Dendritic cell treated with granulocyte-macrophage colony-stimulating factor and Interleukin-4, amounts not matched to agents 40 ng/mL and 50 ng/mL, for 4 days (primary cell): ENCODE data around the gene SLC15A3.

ENCODE experiments used
- H3K27ac Mint-ChIP-seq: one replicate; pipeline ENCODE4 v1.8.0; 2022; ENCODE audit warnings: mild to moderate bottlenecking, mixed read lengths
- H3K27me3 Mint-ChIP-seq: one replicate; pipeline ENCODE4 v1.8.0; 2022; ENCODE audit warnings: mild to moderate bottlenecking, mixed read lengths
- H3K36me3 Mint-ChIP-seq: one replicate; pipeline ENCODE4 v1.8.0; 2022; ENCODE audit warnings: low read depth, mixed read lengths
- H3K4me1 Mint-ChIP-seq: one replicate; pipeline ENCODE4 v1.8.0; 2022; ENCODE audit warnings: low read depth, mixed read lengths
- H3K4me3 Mint-ChIP-seq: one replicate; pipeline ENCODE4 v1.8.0; 2022; ENCODE audit warnings: mild to moderate bottlenecking, moderate library complexity, mixed read lengths
- H3K9me3 Mint-ChIP-seq: one replicate; pipeline ENCODE4 v1.8.0; 2022; ENCODE audit warnings: mixed read lengths
- intact Hi-C: fragments of 100-400 bp; cut with micrococcal nuclease; formaldehyde crosslinking; loops from one replicate; pipeline ENCODE4 v1.15.0; 2022

The SLC15A3 gene

DNA sequence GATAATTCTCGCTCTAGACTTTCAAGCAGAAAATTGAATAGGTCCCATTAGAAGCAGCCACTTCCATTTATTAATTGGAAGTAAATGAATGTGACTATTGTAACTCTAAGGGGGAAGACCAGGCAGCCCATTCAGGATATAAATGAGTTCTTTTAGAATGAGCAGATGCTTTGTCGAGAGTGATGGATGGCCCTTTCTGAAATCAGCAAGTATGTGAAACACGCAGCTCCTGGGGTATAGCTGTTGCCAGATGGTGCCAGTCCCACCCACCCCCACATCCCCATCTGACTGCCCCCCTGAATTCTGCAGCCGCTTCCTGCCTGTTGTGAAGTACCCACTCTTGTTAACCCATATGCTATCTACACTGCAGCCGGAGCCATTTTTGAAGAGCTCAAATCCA lies 3.7 kb downstream of the SLC15A3 start:
- H3K9me3 Mint-ChIP-seq: no peaks in the 10 kb centered on the region
- H3K4me1 Mint-ChIP-seq: peaks cover 74% of the 10 kb centered on the region
- intact Hi-C loops: no loop called here
- H3K27me3 Mint-ChIP-seq: no peaks in the 10 kb centered on the region
- H3K27ac Mint-ChIP-seq: peak overlapping the region; percentile 59
- peaks cover 91% of the 10 kb centered on the region for H3K36me3 Mint-ChIP-seq
- H3K4me3 Mint-ChIP-seq: peak overlapping the region; percentile 97

DNA sequence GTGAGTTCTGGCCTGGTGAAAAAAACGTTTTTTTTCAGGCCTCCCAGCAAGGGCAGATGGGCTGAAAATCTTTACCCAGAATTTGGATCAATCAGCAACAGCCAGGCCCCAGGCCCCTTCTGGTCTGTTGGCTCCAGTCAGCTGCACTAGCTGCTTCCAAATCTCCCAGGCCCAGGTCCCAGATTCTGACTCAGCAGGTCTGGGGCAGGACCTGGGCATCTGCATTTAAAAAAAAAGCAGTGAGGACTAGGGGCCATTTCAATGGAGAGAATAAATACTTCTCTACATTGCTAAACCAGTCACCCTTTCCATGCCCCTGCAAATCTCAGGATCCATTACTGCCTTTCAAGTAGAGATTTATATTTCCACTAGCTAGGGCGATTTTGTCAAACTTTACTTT lies 4.3 kb downstream of the SLC15A3 start:
- no peaks in the 10 kb centered on the region for H3K27me3 Mint-ChIP-seq
- H3K9me3 Mint-ChIP-seq: no peaks in the 10 kb centered on the region
- H3K4me3 Mint-ChIP-seq: peak overlapping the region; percentile 97
- H3K27ac Mint-ChIP-seq: no peak overlapping the region
- peaks cover 97% of the 10 kb centered on the region for H3K36me3 Mint-ChIP-seq
- peaks cover 69% of the 10 kb centered on the region for H3K4me1 Mint-ChIP-seq
- intact Hi-C loops: no loop called here

- H3K36me3 Mint-ChIP-seq: peaks cover 99% of the 10 kb centered on the region
- H3K4me1 Mint-ChIP-seq: peaks cover 69% of the 10 kb centered on the region
- H3K27ac Mint-ChIP-seq: peak overlapping the region; percentile 76
- H3K9me3 Mint-ChIP-seq: no peaks in the 10 kb centered on the region
- peak overlapping the region; percentile 52 for H3K4me3 Mint-ChIP-seq
- intact Hi-C loops: no loop called here
- no peaks in the 10 kb centered on the region for H3K27me3 Mint-ChIP-seq
Observed at GRCh38 chr11:60946601-60947264, 5.2 kb downstream of the SLC15A3 start.

DNA sequence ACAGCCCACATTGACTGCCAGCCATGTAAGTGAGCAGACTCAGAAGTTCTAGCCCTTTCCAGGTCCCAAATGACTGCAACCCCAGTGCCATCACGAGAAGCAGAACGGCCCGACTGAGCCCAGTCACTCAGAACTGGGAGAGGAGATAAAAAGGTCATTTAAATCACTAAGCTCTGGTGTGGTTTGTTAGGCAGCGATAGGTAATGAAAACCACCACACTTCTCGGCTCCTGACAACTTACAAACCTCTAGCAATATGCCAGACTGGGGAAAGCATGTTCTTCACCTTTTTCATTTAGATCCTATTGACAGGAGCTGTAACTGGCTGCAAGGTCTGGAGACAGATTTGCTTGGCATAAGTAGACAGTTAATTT lies 6.7 kb downstream of the SLC15A3 start:
- Mint-ChIP-seq H3K4me1 (peaks cover 79% of the 10 kb centered on the region), H3K9me3 (no peaks in the 10 kb centered on the region), H3K36me3 (peaks cover 100% of the 10 kb centered on the region), H3K4me3 (peak overlapping the region; percentile 52), H3K27me3 (no peaks in the 10 kb centered on the region), H3K27ac (peak overlapping the region; percentile 69)
- intact Hi-C loops: no loop called here

DNA sequence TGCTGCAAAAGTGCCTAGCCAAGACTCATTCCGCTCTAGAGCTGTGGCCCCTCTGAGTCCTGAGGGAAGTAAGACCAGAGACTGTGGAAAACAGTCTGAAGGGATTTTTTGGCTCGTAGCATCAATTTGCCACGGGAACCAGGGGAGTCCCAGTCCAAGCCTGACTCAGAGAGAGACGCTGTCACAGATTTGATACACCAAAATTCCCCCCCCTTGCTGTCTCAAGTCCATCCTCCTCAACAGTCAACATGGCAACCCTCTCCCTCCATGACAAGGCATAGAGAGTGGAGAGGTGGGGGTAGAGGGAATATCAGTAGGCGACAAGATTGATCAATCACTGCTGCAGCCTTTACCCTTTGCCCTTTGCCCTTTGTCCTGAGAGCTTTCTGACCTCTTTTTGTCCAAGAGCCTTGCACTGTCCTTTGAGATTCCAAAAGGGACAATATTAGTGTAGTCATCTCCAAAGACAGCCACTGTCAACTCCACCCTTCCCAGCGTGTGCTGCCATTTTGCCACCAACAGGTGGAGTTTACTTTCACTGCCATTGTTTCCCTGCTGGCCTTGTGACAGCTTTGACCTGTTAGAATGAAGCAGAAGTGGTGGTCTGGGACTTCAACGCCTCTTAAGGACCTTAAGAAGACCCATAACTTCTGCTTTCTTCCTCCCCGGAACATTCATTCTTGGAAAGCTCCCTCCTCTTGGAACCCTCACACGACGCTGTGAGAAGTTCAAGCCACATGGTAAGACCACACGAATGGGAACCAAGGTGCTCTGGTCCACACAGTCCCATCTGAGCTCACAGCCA lies 7.3 kb downstream of the SLC15A3 start:
- H3K4me1 Mint-ChIP-seq: peaks cover 79% of the 10 kb centered on the region
- peak overlapping the region; percentile 52 for H3K4me3 Mint-ChIP-seq
- intact Hi-C loops: no loop called here
- no peaks in the 10 kb centered on the region for H3K9me3 Mint-ChIP-seq
- H3K27ac Mint-ChIP-seq: peak overlapping the region; percentile 69
- peaks cover 100% of the 10 kb centered on the region for H3K36me3 Mint-ChIP-seq
- H3K27me3 Mint-ChIP-seq: no peaks in the 10 kb centered on the region

- Mint-ChIP-seq H3K27ac (no peak overlapping the region), H3K4me1 (peaks cover 80% of the 10 kb centered on the region), H3K27me3 (no peaks in the 10 kb centered on the region), H3K4me3 (no peak overlapping the region), H3K9me3 (no peaks in the 10 kb centered on the region), H3K36me3 (peaks cover 100% of the 10 kb centered on the region)
- intact Hi-C loops: no loop called here
Observed at GRCh38 chr11:60942970-60943565, 8.9 kb downstream of the SLC15A3 start.

- no peaks in the 10 kb centered on the region for H3K27me3 Mint-ChIP-seq
- peaks cover 100% of the 10 kb centered on the region for H3K36me3 Mint-ChIP-seq
- peaks cover 79% of the 10 kb centered on the region for H3K4me1 Mint-ChIP-seq
- no peak overlapping the region for H3K4me3 Mint-ChIP-seq
- H3K27ac Mint-ChIP-seq: no peak overlapping the region
- H3K9me3 Mint-ChIP-seq: no peaks in the 10 kb centered on the region
- intact Hi-C loops: no loop called here
Observed at GRCh38 chr11:60942219-60942618, 9.8 kb downstream of the SLC15A3 start.

- Mint-ChIP-seq H3K36me3 (peaks cover 100% of the 10 kb centered on the region), H3K27ac (no peak overlapping the region), H3K9me3 (no peaks in the 10 kb centered on the region), H3K4me3 (no peak overlapping the region), H3K4me1 (peaks cover 77% of the 10 kb centered on the region), H3K27me3 (no peaks in the 10 kb centered on the region)
- intact Hi-C loops: no loop called here
Observed at GRCh38 chr11:60941371-60942119, 10.4 kb downstream of the SLC15A3 start.

GRCh38 chr11:60939855-60940254 lies 12.1 kb downstream of the SLC15A3 start:
- intact Hi-C loops: no loop called here
- Mint-ChIP-seq H3K4me3 (no peak overlapping the region), H3K36me3 (peaks cover 91% of the 10 kb centered on the region), H3K27me3 (no peaks in the 10 kb centered on the region), H3K9me3 (no peaks in the 10 kb centered on the region), H3K27ac (no peak overlapping the region), H3K4me1 (peaks cover 71% of the 10 kb centered on the region)

DNA sequence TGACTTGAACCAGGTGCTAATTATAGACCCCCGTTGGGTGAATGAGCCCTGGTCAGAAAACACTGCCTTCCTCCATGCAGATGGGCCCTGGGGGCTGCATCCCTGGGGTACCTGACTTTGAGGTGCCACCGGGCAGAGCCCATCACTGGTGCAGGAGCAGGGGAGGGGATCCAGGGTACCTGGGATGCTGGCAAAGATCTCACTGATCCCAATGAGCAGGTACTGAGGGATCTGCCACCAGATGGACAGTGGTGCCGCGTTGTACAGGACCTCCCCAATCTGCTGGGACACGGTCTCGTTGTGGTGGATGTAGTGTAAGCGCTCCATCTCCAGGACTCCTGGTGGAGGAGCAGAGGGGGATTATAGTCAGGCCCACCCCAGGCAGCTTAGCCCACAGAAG lies 12.7 kb downstream of the SLC15A3 start:
- Mint-ChIP-seq H3K27me3 (no peaks in the 10 kb centered on the region), H3K9me3 (no peaks in the 10 kb centered on the region), H3K4me3 (no peak overlapping the region), H3K4me1 (peaks cover 71% of the 10 kb centered on the region), H3K36me3 (peaks cover 85% of the 10 kb centered on the region), H3K27ac (no peak overlapping the region)
- intact Hi-C loops: no loop called here

DNA sequence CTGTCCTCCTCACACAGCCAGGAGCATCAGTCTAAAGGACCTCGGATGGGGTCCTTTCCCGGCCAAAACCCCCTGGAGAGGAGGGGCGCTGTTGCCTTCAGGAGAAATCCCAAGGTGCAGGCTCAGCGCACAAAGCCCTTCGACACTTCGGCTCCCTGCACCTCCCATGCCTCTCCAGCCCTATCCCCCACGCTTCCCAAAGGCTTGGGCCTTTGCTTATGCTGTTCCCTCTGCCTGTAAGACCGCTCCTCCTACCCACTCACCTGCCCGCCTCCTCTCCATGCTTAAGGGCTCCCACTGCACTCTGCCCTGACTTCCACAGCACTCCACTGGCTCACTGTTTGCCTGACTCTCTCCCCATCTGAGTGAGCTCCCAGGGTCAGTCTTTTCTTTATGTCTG lies 13.5 kb downstream of the SLC15A3 start:
- no peak overlapping the region for H3K4me3 Mint-ChIP-seq
- no peaks in the 10 kb centered on the region for H3K9me3 Mint-ChIP-seq
- H3K27ac Mint-ChIP-seq: no peak overlapping the region
- intact Hi-C loops: no loop called here
- H3K36me3 Mint-ChIP-seq: peaks cover 77% of the 10 kb centered on the region
- peaks cover 70% of the 10 kb centered on the region for H3K4me1 Mint-ChIP-seq
- no peaks in the 10 kb centered on the region for H3K27me3 Mint-ChIP-seq

GRCh38 chr11:60937811-60938210 lies 14.2 kb downstream of the SLC15A3 start:
- intact Hi-C loops: no loop called here
- no peak overlapping the region for H3K4me3 Mint-ChIP-seq
- peaks cover 71% of the 10 kb centered on the region for H3K36me3 Mint-ChIP-seq
- H3K27ac Mint-ChIP-seq: no peak overlapping the region
- no peaks in the 10 kb centered on the region for H3K9me3 Mint-ChIP-seq
- H3K4me1 Mint-ChIP-seq: peaks cover 68% of the 10 kb centered on the region
- no peaks in the 10 kb centered on the region for H3K27me3 Mint-ChIP-seq

GRCh38 chr11:60937144-60937527 lies 14.8 kb downstream of the SLC15A3 start:
- no peaks in the 10 kb centered on the region for H3K27me3 Mint-ChIP-seq
- H3K36me3 Mint-ChIP-seq: peaks cover 64% of the 10 kb centered on the region
- no peak overlapping the region for H3K27ac Mint-ChIP-seq
- H3K4me3 Mint-ChIP-seq: no peak overlapping the region
- H3K9me3 Mint-ChIP-seq: no peaks in the 10 kb centered on the region
- intact Hi-C loops: no loop called here
- H3K4me1 Mint-ChIP-seq: peaks cover 63% of the 10 kb centered on the region
